GM19239 (cell line): ENCODE results near the gene KCTD17.

Experiments used
- DNase-seq: peaks from one replicate; pipeline ENCODE4 v3.0.0; 2011; ENCODE audit warnings: low spot score; ENCODE audit not compliant: insufficient read length
- FAIRE-seq: peaks from 2 replicates; lab custom pipeline; 2011; peaks lifted over from hg19 to GRCh38; lab: Jason Lieb, UNC

The KCTD17 gene

DNA sequence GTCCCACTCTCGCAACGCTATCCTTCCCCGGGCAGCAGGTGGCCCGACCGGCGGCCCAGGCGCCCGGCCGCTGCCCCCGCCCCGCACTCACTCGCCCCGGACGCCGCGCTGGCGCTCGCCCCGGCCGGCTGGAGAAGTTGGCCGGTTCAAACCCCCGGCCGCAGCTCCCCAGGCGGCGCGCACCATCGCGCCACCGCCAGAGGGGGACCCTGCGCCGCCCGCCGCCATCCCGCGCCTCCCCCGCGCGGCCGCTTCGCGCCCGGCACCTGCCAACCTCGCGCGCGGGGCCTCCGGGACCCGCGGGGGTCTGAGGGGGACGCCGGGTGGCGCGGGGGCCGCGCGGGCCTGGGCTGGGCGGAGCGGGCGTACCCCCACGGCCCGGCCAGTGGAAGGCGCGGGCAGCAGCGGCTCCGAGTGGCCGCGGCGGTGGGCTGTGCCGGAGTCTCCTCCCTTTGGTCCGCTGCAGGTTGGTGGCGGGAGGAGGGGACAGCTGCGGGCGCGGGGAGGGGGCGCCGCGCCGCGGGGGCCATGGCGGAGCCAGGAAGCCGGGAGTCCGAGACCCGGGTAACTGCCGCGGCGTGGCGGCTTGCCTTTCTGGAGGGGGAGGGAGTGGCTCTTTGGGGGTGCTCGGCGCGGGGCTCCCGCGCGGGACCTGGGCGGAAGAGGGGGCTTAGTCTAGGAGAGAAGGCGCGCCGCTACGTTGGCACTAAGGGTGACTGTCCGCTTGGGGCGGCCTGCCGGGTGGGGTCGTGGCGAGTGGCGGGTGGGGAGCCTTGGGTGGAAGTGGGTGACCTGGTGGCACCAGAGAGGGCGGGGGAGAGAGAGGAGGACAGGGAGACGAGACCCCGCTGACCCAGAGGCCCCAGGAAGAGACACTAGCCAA, 32.0 kb upstream of the KCTD17 start, which contains the start of the genes MPST and TST:
TSS of gene MPST (plus strand) at position 434 of the 883 bp plus-strand sequence. CDS start at position 529, 95 bp downstream.
TSS of gene TST (minus strand) at position 139 of the 883 bp plus-strand sequence. CDS start 715 bp downstream, outside the sequence.
- DNase-seq (peak; percentile 96), FAIRE-seq (peak; percentile 68)

DNA sequence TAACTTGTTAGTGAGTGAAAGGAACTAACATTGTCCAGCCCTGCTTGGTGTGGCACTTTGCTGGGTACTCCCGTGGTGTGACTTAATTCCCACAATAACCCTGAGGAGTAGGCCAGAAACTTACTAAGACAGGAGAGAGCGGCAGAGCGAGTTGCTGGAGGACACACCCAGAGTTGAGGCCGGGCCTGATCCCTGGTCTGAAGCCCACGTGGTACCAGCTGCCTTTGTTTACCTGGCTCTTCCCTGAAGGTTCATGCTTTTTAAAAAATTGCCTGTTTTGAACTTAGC, 31.4 kb upstream of the KCTD17 start:
- FAIRE-seq = peak; percentile 79

DNA sequence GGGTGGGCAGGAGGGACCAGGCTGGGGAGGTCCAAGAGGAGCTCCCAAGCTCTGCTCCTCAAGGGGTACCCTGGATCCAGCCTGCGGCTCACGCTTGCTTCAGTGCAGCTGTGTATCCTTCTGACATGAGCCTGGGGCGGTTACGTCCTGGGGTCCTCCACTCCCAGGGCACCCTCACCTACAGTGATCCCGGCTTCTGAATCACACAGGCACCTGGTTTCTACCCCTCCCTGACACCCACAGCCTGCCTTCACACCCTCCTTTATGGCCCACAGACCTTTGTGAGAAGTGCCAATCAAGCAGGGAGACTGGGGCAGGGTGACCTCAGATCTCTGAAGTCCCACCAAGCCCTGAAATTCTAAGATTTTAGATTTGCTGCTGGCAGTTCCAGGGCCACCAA, 30.5 kb upstream of the KCTD17 start:
- DNase-seq (no peak), FAIRE-seq (no peak)

More for the DNA sequence above, 31.4 kb upstream of the KCTD17 start:
- DNase-seq = no peak

GRCh38 chr22:37021710-37022482, 29.6 kb upstream of the KCTD17 start:
- peak; percentile 75 for FAIRE-seq

DNA sequence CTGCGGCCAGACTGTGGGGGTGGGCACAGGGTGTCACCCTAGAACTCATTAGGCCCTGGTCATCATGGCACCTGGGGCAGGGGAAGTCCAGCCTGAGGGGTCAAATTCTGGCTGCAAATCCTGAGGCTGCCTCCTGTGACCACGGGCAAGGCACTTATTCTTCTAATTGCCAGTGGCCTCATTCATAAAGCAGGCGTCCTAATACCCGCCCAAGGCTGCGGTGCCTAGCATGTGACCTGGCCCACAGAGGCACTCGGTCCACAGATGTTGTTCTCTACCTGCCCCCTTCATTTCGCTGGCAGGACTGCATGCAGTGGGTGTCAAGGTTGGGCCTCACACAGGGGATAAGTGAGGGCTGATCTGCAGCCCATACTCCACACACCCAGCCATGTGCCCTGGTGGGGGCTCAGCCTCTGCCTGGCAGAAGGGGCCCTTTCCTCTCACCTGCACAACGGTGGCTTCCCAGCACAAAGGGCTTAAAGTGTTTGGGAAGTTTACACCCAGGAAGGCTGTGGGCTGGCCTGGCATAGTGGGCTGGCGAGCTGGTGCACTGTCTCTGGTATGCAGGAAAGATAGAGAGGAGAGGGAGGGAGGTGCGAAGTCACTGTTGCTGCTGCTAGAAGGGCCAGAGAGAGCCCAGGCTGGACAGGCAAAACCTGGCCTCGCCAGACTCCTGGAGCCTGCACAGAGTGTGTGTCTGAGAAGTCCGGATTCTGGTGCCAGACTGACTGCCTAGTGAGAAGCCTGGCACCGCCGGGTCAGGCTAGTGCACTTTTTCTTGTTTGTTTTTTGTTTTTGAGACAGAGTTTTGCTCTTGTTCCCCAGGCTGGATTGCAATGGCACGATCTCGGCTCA, 28.8 kb upstream of the KCTD17 start:
- no peak for FAIRE-seq
- DNase-seq = no peak

More at GRCh38 chr22:37021710-37022482, 29.6 kb upstream of the KCTD17 start:
- DNase-seq = peak; percentile 93

DNA sequence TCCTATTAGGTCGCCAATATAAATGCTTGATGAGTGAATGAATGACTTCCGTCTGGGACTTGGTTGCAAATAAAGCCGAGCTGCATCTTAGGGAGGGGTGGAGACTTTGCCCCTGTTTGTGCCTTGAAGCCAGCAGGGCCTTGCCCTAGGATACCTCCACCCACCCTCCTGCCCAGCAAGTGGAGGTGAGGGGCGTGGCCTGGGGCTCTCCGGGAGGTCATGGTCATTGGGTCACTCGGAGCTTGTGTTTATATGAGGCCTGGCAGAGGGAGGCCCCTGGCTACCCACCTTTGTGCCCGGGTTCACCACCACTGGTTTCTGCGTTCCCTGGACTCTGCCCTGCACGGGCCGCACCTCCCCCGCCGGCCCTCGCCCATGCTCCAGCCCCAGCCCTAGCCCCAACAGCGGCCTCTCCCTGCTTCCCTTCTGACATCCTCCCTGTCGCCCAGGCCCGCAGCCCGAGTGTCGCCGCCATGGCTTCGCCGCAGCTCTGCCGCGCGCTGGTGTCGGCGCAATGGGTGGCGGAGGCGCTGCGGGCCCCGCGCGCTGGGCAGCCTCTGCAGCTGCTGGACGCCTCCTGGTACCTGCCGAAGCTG, 27.7 kb upstream of the KCTD17 start:
- no peak for FAIRE-seq
- no peak for DNase-seq

- DNase-seq = no peak
- no peak for FAIRE-seq
These were observed 27.0 kb upstream of the KCTD17 start for GRCh38 chr22:37024339-37025157.

GRCh38 chr22:37025500-37026070, 26.0 kb upstream of the KCTD17 start:
- DNase-seq = no peak
- FAIRE-seq = no peak

DNA sequence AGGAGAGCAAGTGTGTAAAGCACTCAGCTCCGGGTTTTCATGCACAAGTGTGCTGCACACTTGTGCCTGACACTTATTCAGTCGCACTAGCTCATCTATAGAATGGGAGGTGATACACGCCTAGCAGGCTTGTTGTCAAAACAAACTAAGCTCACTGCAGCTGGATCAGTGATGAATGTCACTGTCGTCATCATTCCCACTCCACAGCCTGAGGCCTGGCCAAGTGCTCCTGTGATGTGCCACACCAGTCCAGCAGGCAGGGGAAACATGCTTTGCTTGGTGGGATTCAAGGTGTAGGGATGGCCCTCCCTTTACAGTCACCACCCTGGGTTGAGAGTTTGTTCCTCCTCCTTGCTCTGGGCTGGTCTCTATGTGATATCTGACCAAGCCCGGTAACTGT, 25.2 kb upstream of the KCTD17 start:
- FAIRE-seq (no peak), DNase-seq (no peak)

- DNase-seq (no peak), FAIRE-seq (no peak)
These were observed 24.0 kb upstream of the KCTD17 start for GRCh38 chr22:37027556-37027955.

DNA sequence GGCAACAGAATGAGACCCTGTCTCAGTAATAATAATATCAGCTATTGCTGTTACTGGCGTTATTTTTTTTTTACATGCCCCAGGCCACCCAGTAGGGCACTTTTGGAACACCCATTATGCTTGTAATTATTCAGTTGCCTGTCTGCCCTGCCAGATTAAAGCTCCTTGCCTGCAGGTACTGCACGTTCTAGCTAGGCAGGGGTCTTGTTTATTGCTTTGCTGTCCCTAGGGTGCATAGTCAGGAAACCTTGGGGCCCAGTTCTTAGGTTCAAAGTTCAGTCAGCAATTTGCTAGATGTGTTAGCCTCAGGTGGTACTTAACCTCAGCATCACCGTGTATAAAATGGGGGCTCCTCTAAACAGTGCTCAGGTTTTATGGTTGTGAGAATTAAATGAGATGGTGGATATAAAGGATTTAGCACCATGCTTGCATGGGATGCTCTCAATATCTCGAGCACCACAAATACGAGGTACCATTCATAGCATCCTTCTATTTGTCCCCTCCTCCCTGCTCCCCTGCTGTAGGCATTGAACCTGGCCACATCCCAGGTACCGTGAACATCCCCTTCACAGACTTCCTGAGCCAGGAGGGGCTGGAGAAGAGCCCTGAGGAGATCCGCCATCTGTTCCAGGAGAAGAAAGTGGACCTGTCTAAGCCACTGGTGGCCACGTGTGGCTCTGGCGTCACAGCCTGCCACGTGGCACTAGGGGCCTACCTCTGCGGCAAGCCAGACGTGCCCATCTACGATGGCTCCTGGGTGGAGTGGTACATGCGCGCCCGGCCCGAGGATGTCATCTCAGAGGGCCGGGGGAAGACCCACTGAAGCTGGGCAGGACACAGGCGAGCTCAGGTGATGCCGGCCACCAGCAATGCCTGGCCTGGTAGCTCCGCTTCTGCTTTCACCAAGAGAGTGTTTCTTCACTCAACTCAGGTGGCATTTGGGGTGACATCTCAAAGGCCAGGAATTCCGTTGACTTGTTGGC, 22.6 kb upstream of the KCTD17 start:
- DNase-seq (no peak), FAIRE-seq (no peak)

DNA sequence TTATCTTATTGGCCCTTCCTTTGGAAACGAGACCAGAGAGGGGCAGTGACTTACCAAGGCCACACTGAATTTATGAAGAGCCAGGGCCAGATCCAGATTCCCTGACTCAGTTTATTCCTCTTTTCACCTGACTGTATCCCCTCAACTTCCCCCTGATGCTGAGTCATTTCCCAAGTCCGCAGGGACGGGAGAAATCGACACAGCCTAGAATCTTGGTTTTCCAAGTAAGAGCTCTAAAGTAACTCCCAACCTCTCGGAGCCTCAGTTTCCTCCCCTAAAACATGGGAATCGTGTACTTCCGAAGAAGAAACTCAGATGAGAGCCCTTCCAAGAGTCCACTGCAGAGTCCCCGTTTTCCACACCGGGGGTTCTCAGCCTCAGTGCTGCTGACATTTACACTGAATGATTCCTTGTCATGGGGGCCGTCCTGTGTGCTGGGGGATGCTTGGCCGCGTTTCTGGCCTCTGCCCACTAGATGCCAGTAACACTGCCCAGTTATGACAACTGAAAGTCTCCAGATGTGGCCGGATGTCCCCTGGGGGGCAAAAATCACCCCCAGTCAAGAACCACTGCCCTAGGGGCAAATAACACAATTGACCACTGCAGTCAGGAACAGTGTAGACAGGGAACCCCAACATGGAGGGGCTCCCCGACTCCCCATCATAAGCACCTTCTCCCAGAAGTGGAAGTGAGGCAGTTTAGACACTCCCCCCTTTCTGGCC, 20.8 kb upstream of the KCTD17 start:
- no peak for DNase-seq
- FAIRE-seq = no peak

DNA sequence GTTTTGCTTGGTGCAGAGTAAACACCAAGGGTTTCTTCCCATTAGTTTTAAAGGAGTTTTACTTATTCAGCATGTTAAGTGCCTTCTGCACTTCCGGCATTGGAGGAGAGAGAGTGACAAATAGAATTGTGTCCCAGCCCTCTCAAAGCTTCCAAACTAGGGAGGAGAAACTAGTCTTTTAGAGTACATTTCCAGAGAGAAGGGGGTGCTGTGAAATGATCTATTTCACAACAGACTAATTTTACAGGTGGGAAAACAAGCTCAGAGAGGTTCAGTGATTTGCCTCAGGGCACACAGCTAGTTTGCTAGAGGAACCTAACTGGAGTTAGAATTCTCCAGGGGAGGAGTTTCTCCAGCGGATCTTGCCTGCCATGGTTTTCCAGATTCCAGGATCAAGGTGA, 19.4 kb upstream of the KCTD17 start:
- no peak for FAIRE-seq
- no peak for DNase-seq

- DNase-seq (no peak), FAIRE-seq (no peak)
These were observed 18.7 kb upstream of the KCTD17 start for GRCh38 chr22:37032535-37033460.

DNA sequence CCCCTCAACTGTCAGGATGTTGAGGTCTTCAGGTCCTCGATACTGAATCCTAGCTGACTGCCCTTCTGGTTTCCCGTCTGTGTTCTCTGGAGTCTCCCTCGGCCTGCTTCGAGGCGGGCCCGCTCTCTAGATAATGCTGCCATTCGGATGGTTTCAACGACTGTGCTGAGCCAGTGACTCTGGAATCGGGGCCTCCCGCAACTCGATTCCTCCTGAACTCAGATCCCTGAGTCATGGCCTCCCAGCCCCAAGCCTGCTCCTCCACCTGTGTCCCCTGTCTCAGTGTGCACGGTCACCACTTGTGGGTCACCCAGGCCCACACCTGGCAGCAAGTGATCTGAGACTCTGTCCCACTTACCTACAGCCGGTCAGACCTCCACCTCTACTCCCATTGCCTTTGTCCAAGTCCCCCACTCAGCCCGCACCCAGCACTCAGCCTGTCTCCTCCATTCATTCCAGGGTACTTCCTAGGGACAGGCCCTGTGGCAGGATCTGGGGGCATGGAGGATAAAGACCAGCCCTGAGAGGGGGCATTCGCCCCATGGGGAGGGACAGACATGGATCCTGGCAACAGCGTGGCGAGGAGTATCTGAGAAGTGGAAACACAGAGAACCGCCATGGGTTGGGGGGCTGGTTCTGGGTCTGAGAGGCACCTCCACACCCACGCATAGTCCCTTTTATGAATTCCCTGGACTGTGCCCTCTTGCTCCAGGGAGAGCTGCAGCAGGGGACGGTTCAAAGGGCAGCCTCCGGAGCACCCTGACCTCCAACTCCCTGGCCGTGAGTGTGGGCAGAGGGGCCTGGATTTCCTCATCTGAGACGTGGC, 17.7 kb upstream of the KCTD17 start:
- no peak for DNase-seq
- no peak for FAIRE-seq
